IPS-20b (cell line): ENCODE data around the gene PHACTR3.

Source experiments
- H3K27ac ChIP-seq: one replicate; pipeline ENCODE4 v1.5.1; 2013; ENCODE audit warnings: low read length
- H3K27me3 ChIP-seq: 2 replicates; pipeline ENCODE4 v1.6.1; 2013; ENCODE audit warnings: mild to moderate bottlenecking, low read length, inconsistent platforms; ENCODE audit not compliant: insufficient read depth
- H3K36me3 ChIP-seq: 2 replicates; pipeline ENCODE4 v1.6.1; 2013; ENCODE audit warnings: low read depth, mild to moderate bottlenecking, inconsistent platforms, low read length, moderate library complexity; ENCODE audit not compliant: insufficient read depth
- H3K4me1 ChIP-seq: 2 replicates; pipeline ENCODE4 v1.6.1; 2013; ENCODE audit warnings: mild to moderate bottlenecking, control low read depth, inconsistent platforms, low read length, moderate library complexity; ENCODE audit not compliant: insufficient read depth
- H3K4me3 ChIP-seq: 2 replicates; pipeline ENCODE4 v1.5.1; 2013; ENCODE audit warnings: mild to moderate bottlenecking, low read length, inconsistent platforms
- H3K9ac ChIP-seq: 2 replicates; pipeline ENCODE4 v1.6.1; 2013; ENCODE audit warnings: low read depth, mild to moderate bottlenecking, inconsistent platforms, low read length, moderate library complexity
- H3K9me3 ChIP-seq: 2 replicates; pipeline ENCODE4 v1.6.1; 2013; ENCODE audit warnings: mild to moderate bottlenecking, low read depth, low read length, inconsistent platforms; ENCODE audit not compliant: insufficient read depth

PHACTR3 gene

GRCh38 chr20:59807909-59808728 is 203.8 kb downstream of the PHACTR3 start:
- H3K27ac ChIP-seq = no peak overlapping the region
- no peaks in the 10 kb centered on the region for H3K9me3 ChIP-seq
- H3K4me1 ChIP-seq = no peaks in the 10 kb centered on the region
- 0 out of 2 replicates have a peak, but pooled peaks cover 7% of the 10 kb centered on the region for H3K27me3 ChIP-seq
- H3K4me3 ChIP-seq = no peak overlapping the region
- H3K9ac ChIP-seq = no peak overlapping the region
- H3K36me3 ChIP-seq = no peaks in the 10 kb centered on the region

GRCh38 chr20:59808729-59809381 is 204.5 kb downstream of the PHACTR3 start:
- Histone ChIP-seq H3K27ac (no peak overlapping the region), H3K4me3 (no peak overlapping the region), H3K27me3 (0 out of 2 replicates have a peak, but pooled peaks cover 5% of the 10 kb centered on the region), H3K9me3 (no peaks in the 10 kb centered on the region), H3K4me1 (no peaks in the 10 kb centered on the region), H3K9ac (no peak overlapping the region), H3K36me3 (no peaks in the 10 kb centered on the region)

- Histone ChIP-seq H3K4me1 (no peaks in the 10 kb centered on the region), H3K4me3 (no peak overlapping the region), H3K27me3 (no peaks in the 10 kb centered on the region), H3K9me3 (no peaks in the 10 kb centered on the region), H3K36me3 (no peaks in the 10 kb centered on the region), H3K27ac (no peak overlapping the region), H3K9ac (no peak overlapping the region)
Observed at GRCh38 chr20:59809630-59810448, 205.5 kb downstream of the PHACTR3 start.

- H3K4me3 ChIP-seq = no peak overlapping the region
- no peaks in the 10 kb centered on the region for H3K27me3 ChIP-seq
- H3K4me1 ChIP-seq = no peaks in the 10 kb centered on the region
- H3K27ac ChIP-seq = no peak overlapping the region
- H3K36me3 ChIP-seq = no peaks in the 10 kb centered on the region
- H3K9ac ChIP-seq = no peak overlapping the region
- no peaks in the 10 kb centered on the region for H3K9me3 ChIP-seq
Observed at GRCh38 chr20:59810449-59811187, 206.3 kb downstream of the PHACTR3 start.

- Histone ChIP-seq H3K36me3 (no peaks in the 10 kb centered on the region), H3K4me3 (no peak overlapping the region), H3K4me1 (no peaks in the 10 kb centered on the region), H3K9ac (no peak overlapping the region), H3K27me3 (no peaks in the 10 kb centered on the region), H3K27ac (no peak overlapping the region), H3K9me3 (no peaks in the 10 kb centered on the region)
Observed at GRCh38 chr20:59811681-59812171, 207.4 kb downstream of the PHACTR3 start.

- no peaks in the 10 kb centered on the region for H3K36me3 ChIP-seq
- no peak overlapping the region for H3K27ac ChIP-seq
- H3K9me3 ChIP-seq = no peaks in the 10 kb centered on the region
- no peak overlapping the region for H3K4me3 ChIP-seq
- H3K4me1 ChIP-seq = no peaks in the 10 kb centered on the region
- H3K9ac ChIP-seq = no peak overlapping the region
- no peaks in the 10 kb centered on the region for H3K27me3 ChIP-seq
Observed at GRCh38 chr20:59812286-59813125, 208.2 kb downstream of the PHACTR3 start.

GRCh38 chr20:59813126-59813947 is 209.0 kb downstream of the PHACTR3 start:
- Histone ChIP-seq H3K4me3 (no peak overlapping the region), H3K9ac (no peak overlapping the region), H3K36me3 (no peaks in the 10 kb centered on the region), H3K9me3 (no peaks in the 10 kb centered on the region), H3K4me1 (no peaks in the 10 kb centered on the region), H3K27me3 (peaks cover 2% of the 10 kb centered on the region; the same call in 1 of the 2 replicates), H3K27ac (no peak overlapping the region)

GRCh38 chr20:59813948-59814839 is 209.9 kb downstream of the PHACTR3 start:
- Histone ChIP-seq H3K27ac (no peak overlapping the region), H3K4me3 (no peak overlapping the region), H3K9me3 (no peaks in the 10 kb centered on the region), H3K27me3 (peaks cover 5% of the 10 kb centered on the region; the same call in 1 of the 2 replicates), H3K36me3 (no peaks in the 10 kb centered on the region), H3K9ac (no peak overlapping the region), H3K4me1 (no peaks in the 10 kb centered on the region)

GRCh38 chr20:59814840-59815340 is 210.6 kb downstream of the PHACTR3 start:
- no peak overlapping the region for H3K4me3 ChIP-seq
- peaks cover 5% of the 10 kb centered on the region; the same call in 1 of the 2 replicates for H3K27me3 ChIP-seq
- H3K36me3 ChIP-seq = no peaks in the 10 kb centered on the region
- H3K9me3 ChIP-seq = no peaks in the 10 kb centered on the region
- H3K9ac ChIP-seq = no peak overlapping the region
- H3K4me1 ChIP-seq = no peaks in the 10 kb centered on the region
- H3K27ac ChIP-seq = no peak overlapping the region
